T47D (cell line): ENCODE measurements around the gene IFT88.

Experiments
- DNase-seq, 2 experiments: peaks; one replicate each; pipeline versions ENCODE4 v3.0.0 to v3.0.0-alpha.2; 2011 to 2012; ENCODE audit warnings: low read depth in 1 of 2, low spot score in 1 of 2
- JUND ChIP-seq: IDR thresholded peaks from 2 replicates; pipeline ENCODE4 v1.6.1; 2012; ENCODE audit warnings: low read depth
- in situ Hi-C: cut with HindIII; loops from 2 replicates; pipeline ENCODE4 v1.10.0; 2016; ENCODE audit warnings: low sequenced_read_pairs, low pct_unique_long_range_greater_than_20kb

The IFT88 gene

GRCh38 chr13:20686167-20686566 is 119.2 kb downstream of the IFT88 start:
- in situ Hi-C loops = no loop called here
- no peak for TF ChIP-seq JUND
- DNase-seq = no peak

- no peak for DNase-seq
- no peak for TF ChIP-seq JUND
- in situ Hi-C loops = no loop called here
Observed at GRCh38 chr13:20686863-20687579, 120.1 kb downstream of the IFT88 start.

- no peak for DNase-seq
- in situ Hi-C loops = no loop called here
- no peak for TF ChIP-seq JUND
Observed at GRCh38 chr13:20689291-20689690, 122.3 kb downstream of the IFT88 start.

- no peak for TF ChIP-seq JUND
- in situ Hi-C loops = no loop called here
- DNase-seq = no peak
Observed at GRCh38 chr13:20691616-20692015, 124.7 kb downstream of the IFT88 start.

GRCh38 chr13:20696073-20696472 is 129.1 kb downstream of the IFT88 start:
- DNase-seq = no peak
- no peak for TF ChIP-seq JUND
- in situ Hi-C loops = no loop called here

GRCh38 chr13:20699715-20700114 is 132.8 kb downstream of the IFT88 start:
- in situ Hi-C loops = no loop called here
- TF ChIP-seq JUND = no peak
- DNase-seq = no peak

- in situ Hi-C loops = no loop called here
- TF ChIP-seq JUND = no peak
- no peak for DNase-seq
Observed at GRCh38 chr13:20700288-20700687, 133.3 kb downstream of the IFT88 start.

- no peak for DNase-seq
- in situ Hi-C loops = no loop called here
- TF ChIP-seq JUND = no peak
Observed at GRCh38 chr13:20701461-20701860, 134.5 kb downstream of the IFT88 start.

GRCh38 chr13:20702530-20702914 is 135.6 kb downstream of the IFT88 start:
- DNase-seq = no peak
- TF ChIP-seq JUND = no peak
- in situ Hi-C loops = no loop called here

- TF ChIP-seq JUND = no peak
- DNase-seq = peak in 1 of 2 experiments; percentile 51
- in situ Hi-C loops = no loop called here
Observed at GRCh38 chr13:20702915-20703779, 136.2 kb downstream of the IFT88 start, which contains the start of gene IL17D. TSS of gene IL17D (plus strand) at chr13:20703699. CDS start at chr13:20704002, 303 bp downstream.

- DNase-seq = peak; percentile 89 to 90
- in situ Hi-C loops = no loop called here
- no peak for TF ChIP-seq JUND
Observed at GRCh38 chr13:20703780-20704458, 137.0 kb downstream of the IFT88 start.

- no peak for DNase-seq
- in situ Hi-C loops = no loop called here
- TF ChIP-seq JUND = no peak
Observed at GRCh38 chr13:20704459-20705069, 137.6 kb downstream of the IFT88 start.
